GM21526 (cell line): ENCODE measurements around the gene CALCOCO1.

ENCODE experiments used
- ATAC-seq: cut with Tn5 transposase; IDR thresholded peaks from one replicate; pipeline ENCODE4 v1.9.1; 2021; ENCODE audit warnings: moderate library complexity; ENCODE audit not compliant: unreplicated experiment, low FRiP score

The CALCOCO1 gene

GRCh38 chr12:53752192-53752601, 24.9 kb upstream of the CALCOCO1 start:
- no peak for ATAC-seq

GRCh38 chr12:53751336-53752191, 24.3 kb upstream of the CALCOCO1 start, which contains the start of gene CISTR:
Gene CISTR, minus strand, starts transcription at chr12:53751979.
- ATAC-seq, result no peak

GRCh38 chr12:53750812-53751335, 23.6 kb upstream of the CALCOCO1 start:
- ATAC-seq, result no peak

- ATAC-seq, result no peak
These were observed 22.9 kb upstream of the CALCOCO1 start for GRCh38 chr12:53749986-53750811.

- ATAC-seq, result no peak
These were observed 21.0 kb upstream of the CALCOCO1 start for GRCh38 chr12:53748072-53748840.

- ATAC-seq, result no peak
These were observed 19.8 kb upstream of the CALCOCO1 start for GRCh38 chr12:53747095-53747494.

GRCh38 chr12:53746592-53747092, 19.4 kb upstream of the CALCOCO1 start:
- no peak for ATAC-seq

GRCh38 chr12:53744751-53745150, 17.5 kb upstream of the CALCOCO1 start:
- ATAC-seq, result no peak

- ATAC-seq, result no peak
These were observed 16.8 kb upstream of the CALCOCO1 start for GRCh38 chr12:53744130-53744441.

- ATAC-seq, result no peak
These were observed 16.2 kb upstream of the CALCOCO1 start for GRCh38 chr12:53743266-53744129.

- ATAC-seq, result no peak
These were observed 12.9 kb upstream of the CALCOCO1 start for GRCh38 chr12:53740130-53740491.

- no peak for ATAC-seq
These were observed 12.2 kb upstream of the CALCOCO1 start for GRCh38 chr12:53739214-53740129.

GRCh38 chr12:53738406-53739213, 11.4 kb upstream of the CALCOCO1 start:
- ATAC-seq, result no peak

- ATAC-seq, result no peak
These were observed 10.7 kb upstream of the CALCOCO1 start for GRCh38 chr12:53737951-53738405.

- ATAC-seq, result no peak
These were observed 10.0 kb upstream of the CALCOCO1 start for GRCh38 chr12:53737093-53737808.

GRCh38 chr12:53736592-53736991, 9.3 kb upstream of the CALCOCO1 start:
- no peak for ATAC-seq

- ATAC-seq, result no peak
These were observed 8.3 kb upstream of the CALCOCO1 start for GRCh38 chr12:53735556-53735955.
